OCI-LY3 (cell line): ENCODE data around the gene MAST2.
A peak's percentile ranks its signal among the peaks of the same experiment; 100 is the strongest.
"Not testable (repeated sequence)": the region's sequence is repeated elsewhere in the genome, so short reads cannot be mapped to it uniquely, and the experiment has no call there.

Experiments
- H2AFZ ChIP-seq: fragments of 200-600, 300-600 bp; shearing (Covaris generic); 2 replicates; pipeline ENCODE4 v1.6.0; 2014; ENCODE audit warnings: antibody characterized with exemption, low read depth, low read length
- H3K27ac ChIP-seq: fragments of 200-600, 300-600 bp; sonication (generic); 2 replicates; pipeline ENCODE4 v1.5.1; 2014; ENCODE audit warnings: mild to moderate bottlenecking, low read length, moderate library complexity, mixed read lengths
- H3K27me3 ChIP-seq: fragments of 200-600, 300-600 bp; sonication (generic); 2 replicates; pipeline ENCODE4 v1.6.1; 2014; ENCODE audit warnings: low read depth, low read length, mixed read lengths
- H3K36me3 ChIP-seq: fragments of 200-600, 300-600 bp; sonication (generic); replicated peaks from 2 replicates; pipeline ENCODE3; 2014; ENCODE audit warnings: low read depth, low read length, mixed read lengths
- H3K4me1 ChIP-seq: fragments of 300-600, 200-600 bp; sonication (generic); 2 replicates; pipeline ENCODE4 v1.6.1; 2014; ENCODE audit warnings: low read length, mixed read lengths
- H3K4me2 ChIP-seq: fragments of 200-600, 300-600 bp; sonication (generic); 2 replicates; pipeline ENCODE4 v1.6.1; 2014; ENCODE audit warnings: low read length, mixed read lengths
- H3K4me3 ChIP-seq: fragments of 300-600, 200-600 bp; sonication (generic); 2 replicates; pipeline ENCODE4 v1.5.1; 2014; ENCODE audit warnings: antibody characterized with exemption, mild to moderate bottlenecking, low read length, moderate library complexity
- H3K79me2 ChIP-seq: fragments of 300-600, 200-600 bp; shearing (Covaris generic); 2 replicates; pipeline ENCODE4 v1.6.1; 2014; ENCODE audit warnings: mild to moderate bottlenecking, low read length, mixed read lengths
- H3K9ac ChIP-seq: fragments of 300-600, 200-600 bp; shearing (Covaris generic); 2 replicates; pipeline ENCODE4 v1.6.0; 2014; ENCODE audit warnings: mild to moderate bottlenecking, low read length, moderate library complexity
- H3K9me3 ChIP-seq: fragments of 200-600, 300-600 bp; shearing (Covaris generic); 2 replicates; pipeline ENCODE4 v1.6.1; 2014; ENCODE audit warnings: low read length, mixed read lengths; ENCODE audit not compliant: insufficient read depth
- H4K20me1 ChIP-seq: fragments of 200-600, 300-600 bp; sonication (generic); 2 replicates; pipeline ENCODE4 v1.6.1; 2016; ENCODE audit warnings: low read length, mixed read lengths; ENCODE audit not compliant: insufficient read depth
- EZH2phosphoT487 ChIP-seq: fragments of 200-600 bp; shearing (Covaris generic); IDR thresholded peaks from 2 replicates; pipeline ENCODE4 v1.6.1; 2018; ENCODE audit warnings: antibody characterized with exemption, mixed run types, low read depth
- TF ChIP-seq, protein P1 (sequence below): fragments of 200-600, 300-600 bp; sonication (generic); IDR thresholded peaks from 2 replicates; pipeline ENCODE4 v1.5.1; 2014; ENCODE audit warnings: antibody characterized with exemption, low read length, low read depth

MAST2 gene

DNA sequence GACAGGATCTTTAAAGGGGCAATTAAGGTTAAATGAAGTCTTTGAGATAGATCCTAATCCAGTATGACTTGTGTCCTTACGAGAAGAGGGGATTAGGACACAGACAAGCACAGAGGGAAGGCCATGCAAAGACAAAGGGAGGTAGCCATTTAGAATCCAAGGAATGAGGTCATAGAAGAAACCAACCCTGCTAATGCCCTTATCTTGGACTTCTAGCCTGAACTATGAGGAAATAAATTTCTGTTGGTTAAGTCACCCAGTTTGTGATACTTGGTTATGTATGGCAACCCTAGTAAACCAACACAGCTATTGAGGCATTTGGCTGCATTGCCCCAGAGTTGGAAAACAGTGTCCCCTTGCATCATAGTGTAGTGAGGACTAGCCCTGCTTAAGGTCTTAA, 121.3 kb downstream of the MAST2 start:
- Histone ChIP-seq H3K27ac (peak overlapping the region; percentile 75), H3K79me2 (0 out of 2 replicates have a peak, but pooled peaks cover 5% of the 10 kb centered on the region), H3K4me1 (peaks cover 50% of the 10 kb centered on the region), H3K9ac (no peak overlapping the region; the same call in 1 of the 2 replicates), H3K4me3 (no peak overlapping the region), H3K4me2 (peak overlapping the region; percentile 51), H3K36me3 (no peaks in the 10 kb centered on the region), H3K9me3 (no peaks in the 10 kb centered on the region), H2AFZ (no peak overlapping the region), H4K20me1 (no peaks in the 10 kb centered on the region), H3K27me3 (no peaks in the 10 kb centered on the region)
- no peak for TF ChIP-seq EZH2phosphoT487
- TF ChIP-seq, protein P1, sequence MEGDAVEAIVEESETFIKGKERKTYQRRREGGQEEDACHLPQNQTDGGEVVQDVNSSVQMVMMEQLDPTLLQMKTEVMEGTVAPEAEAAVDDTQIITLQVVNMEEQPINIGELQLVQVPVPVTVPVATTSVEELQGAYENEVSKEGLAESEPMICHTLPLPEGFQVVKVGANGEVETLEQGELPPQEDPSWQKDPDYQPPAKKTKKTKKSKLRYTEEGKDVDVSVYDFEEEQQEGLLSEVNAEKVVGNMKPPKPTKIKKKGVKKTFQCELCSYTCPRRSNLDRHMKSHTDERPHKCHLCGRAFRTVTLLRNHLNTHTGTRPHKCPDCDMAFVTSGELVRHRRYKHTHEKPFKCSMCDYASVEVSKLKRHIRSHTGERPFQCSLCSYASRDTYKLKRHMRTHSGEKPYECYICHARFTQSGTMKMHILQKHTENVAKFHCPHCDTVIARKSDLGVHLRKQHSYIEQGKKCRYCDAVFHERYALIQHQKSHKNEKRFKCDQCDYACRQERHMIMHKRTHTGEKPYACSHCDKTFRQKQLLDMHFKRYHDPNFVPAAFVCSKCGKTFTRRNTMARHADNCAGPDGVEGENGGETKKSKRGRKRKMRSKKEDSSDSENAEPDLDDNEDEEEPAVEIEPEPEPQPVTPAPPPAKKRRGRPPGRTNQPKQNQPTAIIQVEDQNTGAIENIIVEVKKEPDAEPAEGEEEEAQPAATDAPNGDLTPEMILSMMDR, result no peak

DNA sequence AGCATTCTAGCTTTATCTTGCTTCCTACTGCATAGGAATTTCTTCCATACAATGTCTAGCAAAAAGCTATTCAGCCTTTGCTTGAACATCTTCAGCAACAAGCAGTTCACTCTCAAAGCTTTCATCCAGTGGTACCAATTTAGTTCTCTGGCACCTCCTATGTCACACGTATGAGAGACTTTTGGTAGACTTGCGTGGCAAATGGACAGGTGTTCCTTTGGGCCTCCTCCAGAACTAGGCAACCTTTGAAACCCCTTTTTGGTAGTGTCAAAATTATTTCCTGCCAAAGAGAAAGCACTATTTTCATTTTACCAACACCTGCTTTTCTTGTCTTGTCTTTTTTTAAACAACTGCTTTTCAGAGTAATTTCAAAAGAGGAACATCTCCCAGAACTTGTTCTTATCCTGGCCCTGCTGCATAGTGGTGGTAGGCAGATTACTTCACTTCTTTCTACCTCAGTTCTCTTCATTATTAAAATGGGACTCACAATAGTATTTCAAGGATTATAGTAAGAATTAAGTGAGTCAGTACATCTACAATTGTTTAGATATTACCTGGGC, 122.4 kb downstream of the MAST2 start:
- Histone ChIP-seq H3K4me3 (no peak overlapping the region), H4K20me1 (no peaks in the 10 kb centered on the region), H2AFZ (no peak overlapping the region), H3K27ac (peak overlapping the region; percentile 75), H3K9ac (no peak overlapping the region), H3K27me3 (no peaks in the 10 kb centered on the region), H3K36me3 (no peaks in the 10 kb centered on the region), H3K4me1 (peaks cover 50% of the 10 kb centered on the region), H3K9me3 (no peaks in the 10 kb centered on the region), H3K4me2 (peak overlapping the region; percentile 42), H3K79me2 (0 out of 2 replicates have a peak, but pooled peaks cover 5% of the 10 kb centered on the region)
- TF ChIP-seq EZH2phosphoT487, result no peak
- TF ChIP-seq, protein P1, result no peak

DNA sequence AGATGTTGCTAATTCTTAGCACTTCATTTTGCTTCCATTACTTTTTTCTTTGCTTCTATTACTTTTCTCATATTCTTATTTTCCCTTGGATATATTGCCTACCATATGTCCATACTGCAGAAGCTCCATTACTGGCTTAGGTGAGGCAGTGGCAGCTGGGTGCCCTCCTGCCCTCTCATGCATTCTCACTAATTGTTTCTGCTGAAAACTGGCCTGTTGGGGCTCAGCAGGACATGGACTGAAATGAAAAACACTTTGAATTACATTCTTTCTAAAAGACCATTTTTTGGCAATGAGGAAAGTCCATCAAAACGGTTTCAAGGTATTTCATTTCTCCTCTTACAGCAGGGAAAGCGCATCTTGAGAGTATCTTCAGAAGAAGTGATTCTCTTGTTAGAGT, 122.9 kb downstream of the MAST2 start:
- H4K20me1 ChIP-seq, result no peaks in the 10 kb centered on the region
- H3K27me3 ChIP-seq, result no peaks in the 10 kb centered on the region
- no peak overlapping the region for H3K4me3 ChIP-seq
- peak overlapping the region; percentile 75 for H3K27ac ChIP-seq
- no peak overlapping the region for H3K9ac ChIP-seq
- H3K9me3 ChIP-seq, result no peaks in the 10 kb centered on the region
- peaks cover 50% of the 10 kb centered on the region for H3K4me1 ChIP-seq
- peak overlapping the region; percentile 42 for H3K4me2 ChIP-seq
- no peaks in the 10 kb centered on the region for H3K36me3 ChIP-seq
- H3K79me2 ChIP-seq, result 0 out of 2 replicates have a peak, but pooled peaks cover 5% of the 10 kb centered on the region
- no peak overlapping the region for H2AFZ ChIP-seq
- TF ChIP-seq EZH2phosphoT487, result no peak
- TF ChIP-seq, protein P1, result no peak

DNA sequence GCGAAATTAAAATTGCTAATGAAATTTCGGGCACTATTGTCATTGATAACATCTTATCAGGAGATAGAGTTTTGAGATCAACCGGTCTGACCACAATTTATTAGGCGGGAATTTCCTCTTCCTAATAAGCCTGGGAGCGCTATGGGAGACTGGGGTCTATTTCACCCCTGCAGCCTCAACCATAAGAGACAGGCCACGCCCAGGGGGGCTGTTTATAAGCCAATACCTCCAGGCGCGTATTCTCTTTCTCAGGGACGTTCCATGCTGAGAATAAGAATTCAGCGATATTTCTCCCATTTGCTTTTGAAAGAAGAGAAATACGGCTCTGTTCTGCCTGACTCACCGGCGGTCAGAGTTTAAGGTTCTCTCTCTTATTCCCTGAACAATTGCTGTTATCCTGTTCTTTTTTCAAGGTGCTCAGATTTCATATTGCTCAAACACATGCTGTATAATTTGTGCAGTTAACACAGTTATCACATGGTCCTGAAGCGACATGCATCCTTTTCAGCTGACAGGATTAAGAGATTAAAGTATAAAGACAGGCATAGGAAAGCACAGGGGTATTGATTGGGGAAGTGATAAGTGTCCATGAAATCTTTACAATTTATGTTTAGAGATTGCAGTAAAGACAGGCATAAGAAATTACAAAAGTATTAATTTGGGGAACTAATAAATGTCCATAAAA, 124.0 kb downstream of the MAST2 start:
- H3K4me3 ChIP-seq, H3K27ac ChIP-seq, H3K79me2 ChIP-seq: not testable (repeated sequence)

More for the DNA sequence above, 124.0 kb downstream of the MAST2 start:
- not testable (repeated sequence) for H4K20me1 ChIP-seq, H3K9ac ChIP-seq, H3K36me3 ChIP-seq, H2AFZ ChIP-seq, H3K27me3 ChIP-seq, H3K4me2 ChIP-seq, H3K9me3 ChIP-seq
- H3K4me1 ChIP-seq, result peaks cover 50% of the 10 kb centered on the region
